HG03045 (cell line): ENCODE results near the gene MUS81.

Source experiments
- ATAC-seq: cut with Tn5 transposase; IDR thresholded peaks from one replicate; pipeline ENCODE4 v1.9.1; 2021; ENCODE audit warnings: mild to moderate bottlenecking, moderate library complexity; ENCODE audit not compliant: unreplicated experiment

The MUS81 gene

GRCh38 chr11:65859095-65859811 lies 980 bp upstream of the MUS81 start:
- ATAC-seq = peak; percentile 48

- no peak for ATAC-seq
These were observed 388 bp upstream of the MUS81 start for GRCh38 chr11:65859812-65860277.

- ATAC-seq = no peak
These were observed 902 bp downstream of the MUS81 start for GRCh38 chr11:65861165-65861505.

GRCh38 chr11:65861533-65862183 lies 1.4 kb downstream of the MUS81 start:
- no peak for ATAC-seq

- ATAC-seq = no peak
These were observed 2.0 kb downstream of the MUS81 start for GRCh38 chr11:65862191-65862735.

- ATAC-seq = no peak
These were observed 3.0 kb downstream of the MUS81 start for GRCh38 chr11:65862941-65863888.

- ATAC-seq = no peak
These were observed 3.9 kb downstream of the MUS81 start for GRCh38 chr11:65863889-65864705.

GRCh38 chr11:65864706-65865471 lies 4.7 kb downstream of the MUS81 start:
- ATAC-seq = no peak

- no peak for ATAC-seq
These were observed 5.4 kb downstream of the MUS81 start for GRCh38 chr11:65865550-65866172.

GRCh38 chr11:65866509-65867283 lies 6.5 kb downstream of the MUS81 start:
- no peak for ATAC-seq

- ATAC-seq = no peak
These were observed 7.2 kb downstream of the MUS81 start for GRCh38 chr11:65867284-65868071.

GRCh38 chr11:65868076-65868667 lies 7.9 kb downstream of the MUS81 start:
- ATAC-seq = no peak

- no peak for ATAC-seq
These were observed 8.7 kb downstream of the MUS81 start for GRCh38 chr11:65868907-65869306.

GRCh38 chr11:65869643-65870306 lies 9.5 kb downstream of the MUS81 start:
- no peak for ATAC-seq

- no peak for ATAC-seq
These were observed 10.1 kb downstream of the MUS81 start for GRCh38 chr11:65870307-65870658.

- ATAC-seq = no peak
These were observed 10.8 kb downstream of the MUS81 start for GRCh38 chr11:65870706-65871681.
